OCI-LY3 (cell line): Measurements from ENCODE around the gene IL3RA.
"Not testable (repeated sequence)": the region's sequence is repeated elsewhere in the genome, so short reads cannot be mapped to it uniquely, and the experiment has no call there.

ENCODE experiments used
- H2AFZ ChIP-seq: fragments of 200-600, 300-600 bp; shearing (Covaris generic); 2 replicates; pipeline ENCODE4 v1.6.0; 2014; ENCODE audit warnings: antibody characterized with exemption, low read depth, low read length
- H3K27ac ChIP-seq: fragments of 200-600, 300-600 bp; sonication (generic); 2 replicates; pipeline ENCODE4 v1.5.1; 2014; ENCODE audit warnings: mild to moderate bottlenecking, low read length, moderate library complexity, mixed read lengths
- H3K27me3 ChIP-seq: fragments of 200-600, 300-600 bp; sonication (generic); 2 replicates; pipeline ENCODE4 v1.6.1; 2014; ENCODE audit warnings: low read depth, low read length, mixed read lengths
- H3K36me3 ChIP-seq: fragments of 200-600, 300-600 bp; sonication (generic); replicated peaks from 2 replicates; pipeline ENCODE3; 2014; ENCODE audit warnings: low read depth, low read length, mixed read lengths
- H3K4me1 ChIP-seq: fragments of 300-600, 200-600 bp; sonication (generic); 2 replicates; pipeline ENCODE4 v1.6.1; 2014; ENCODE audit warnings: low read length, mixed read lengths
- H3K4me2 ChIP-seq: fragments of 200-600, 300-600 bp; sonication (generic); 2 replicates; pipeline ENCODE4 v1.6.1; 2014; ENCODE audit warnings: low read length, mixed read lengths
- H3K4me3 ChIP-seq: fragments of 300-600, 200-600 bp; sonication (generic); 2 replicates; pipeline ENCODE4 v1.5.1; 2014; ENCODE audit warnings: antibody characterized with exemption, mild to moderate bottlenecking, low read length, moderate library complexity
- H3K79me2 ChIP-seq: fragments of 300-600, 200-600 bp; shearing (Covaris generic); 2 replicates; pipeline ENCODE4 v1.6.1; 2014; ENCODE audit warnings: mild to moderate bottlenecking, low read length, mixed read lengths
- H3K9ac ChIP-seq: fragments of 300-600, 200-600 bp; shearing (Covaris generic); 2 replicates; pipeline ENCODE4 v1.6.0; 2014; ENCODE audit warnings: mild to moderate bottlenecking, low read length, moderate library complexity
- H3K9me3 ChIP-seq: fragments of 200-600, 300-600 bp; shearing (Covaris generic); 2 replicates; pipeline ENCODE4 v1.6.1; 2014; ENCODE audit warnings: low read length, mixed read lengths; ENCODE audit not compliant: insufficient read depth
- H4K20me1 ChIP-seq: fragments of 200-600, 300-600 bp; sonication (generic); 2 replicates; pipeline ENCODE4 v1.6.1; 2016; ENCODE audit warnings: low read length, mixed read lengths; ENCODE audit not compliant: insufficient read depth
- EZH2phosphoT487 ChIP-seq: fragments of 200-600 bp; shearing (Covaris generic); IDR thresholded peaks from 2 replicates; pipeline ENCODE4 v1.6.1; 2018; ENCODE audit warnings: antibody characterized with exemption, mixed run types, low read depth
- TF ChIP-seq, protein P1 (sequence below): fragments of 200-600, 300-600 bp; sonication (generic); IDR thresholded peaks from 2 replicates; pipeline ENCODE4 v1.5.1; 2014; ENCODE audit warnings: antibody characterized with exemption, low read length, low read depth

Gene IL3RA

DNA sequence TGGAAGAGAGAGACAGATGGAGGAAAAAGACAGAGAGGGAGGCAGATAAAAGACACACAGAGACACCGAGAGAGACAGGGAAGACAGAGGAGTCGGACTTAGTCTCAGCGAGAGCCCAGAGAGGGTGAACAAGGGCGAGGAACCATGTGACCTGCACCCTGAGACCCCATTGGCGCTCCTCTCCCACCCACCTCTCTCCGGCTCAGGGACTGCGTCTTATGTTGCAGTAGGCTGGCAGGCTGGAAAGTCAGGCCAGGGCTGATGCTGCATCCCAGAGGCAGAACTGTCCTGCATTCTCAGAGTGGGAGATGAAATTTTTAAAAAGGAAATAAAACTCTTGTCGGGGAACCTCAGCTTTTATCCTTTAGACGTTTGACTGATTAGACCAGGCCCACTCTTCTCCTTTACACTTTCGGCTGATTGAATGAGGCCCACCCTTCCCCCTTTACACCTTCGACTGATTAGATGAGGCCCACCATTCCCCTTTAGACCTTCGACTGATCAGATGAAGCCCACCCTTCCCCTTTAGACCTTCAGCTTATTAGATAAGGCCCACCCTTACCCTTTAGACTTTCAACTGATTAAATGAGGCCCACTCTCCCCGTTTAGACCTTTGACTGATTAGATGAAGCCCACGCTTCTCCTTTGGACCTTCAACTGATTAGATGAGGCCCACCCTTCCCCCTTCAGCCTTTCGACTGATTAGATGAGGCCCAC is 29.5 kb upstream of the IL3RA start:
- Histone ChIP-seq H3K9me3 (peaks cover 5% of the 10 kb centered on the region), H3K79me2 (no peaks in the 10 kb centered on the region), H3K27me3 (no peaks in the 10 kb centered on the region), H2AFZ (no peak overlapping the region), H3K4me2 (no peak overlapping the region), H3K27ac (no peak overlapping the region), H3K36me3 (no peaks in the 10 kb centered on the region), H3K4me1 (no peaks in the 10 kb centered on the region), H3K4me3 (no peak overlapping the region), H3K9ac (no peak overlapping the region), H4K20me1 (no peaks in the 10 kb centered on the region)
- TF ChIP-seq EZH2phosphoT487: no peak

DNA sequence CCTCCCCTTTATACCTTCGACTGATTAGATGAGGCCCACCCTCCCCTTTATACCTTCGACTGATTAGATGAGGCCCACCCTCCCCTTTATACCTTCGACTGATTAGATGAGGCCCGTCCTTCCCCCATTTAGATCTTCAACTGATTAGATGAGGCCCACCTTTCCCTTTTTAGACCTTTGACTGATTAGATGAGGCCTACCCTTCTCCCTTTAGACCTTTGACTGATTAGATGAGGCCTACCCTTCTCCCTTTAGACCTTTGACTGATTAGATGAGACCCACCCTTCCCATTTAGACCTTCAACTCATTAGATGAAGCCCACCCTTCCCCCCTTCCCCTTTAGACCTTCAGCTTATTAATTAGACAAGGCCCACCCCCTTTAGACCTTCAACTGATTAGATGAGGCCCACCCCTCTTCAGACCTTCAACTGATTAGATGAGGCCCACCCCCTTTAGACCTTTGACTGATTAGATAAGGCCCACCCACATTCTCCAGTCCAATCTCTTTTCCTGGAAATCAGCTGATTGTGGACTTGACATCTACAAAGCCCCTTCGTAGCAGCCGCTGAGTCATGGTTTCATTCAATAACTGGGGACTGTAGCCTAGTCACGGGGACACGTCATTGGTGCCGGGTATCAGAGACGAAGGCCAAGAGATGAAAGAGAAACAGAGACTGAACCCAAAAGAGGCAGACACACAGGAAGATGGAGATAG is 28.8 kb upstream of the IL3RA start:
- Histone ChIP-seq H3K4me3 (no peak overlapping the region), H3K9ac (no peak overlapping the region), H4K20me1 (no peaks in the 10 kb centered on the region), H3K36me3 (no peaks in the 10 kb centered on the region), H3K4me2 (no peak overlapping the region), H3K27me3 (no peaks in the 10 kb centered on the region), H3K9me3 (peaks cover 5% of the 10 kb centered on the region), H3K4me1 (no peaks in the 10 kb centered on the region), H3K27ac (no peak overlapping the region), H2AFZ (no peak overlapping the region), H3K79me2 (no peaks in the 10 kb centered on the region)
- no peak for TF ChIP-seq EZH2phosphoT487
- TF ChIP-seq, protein P1, sequence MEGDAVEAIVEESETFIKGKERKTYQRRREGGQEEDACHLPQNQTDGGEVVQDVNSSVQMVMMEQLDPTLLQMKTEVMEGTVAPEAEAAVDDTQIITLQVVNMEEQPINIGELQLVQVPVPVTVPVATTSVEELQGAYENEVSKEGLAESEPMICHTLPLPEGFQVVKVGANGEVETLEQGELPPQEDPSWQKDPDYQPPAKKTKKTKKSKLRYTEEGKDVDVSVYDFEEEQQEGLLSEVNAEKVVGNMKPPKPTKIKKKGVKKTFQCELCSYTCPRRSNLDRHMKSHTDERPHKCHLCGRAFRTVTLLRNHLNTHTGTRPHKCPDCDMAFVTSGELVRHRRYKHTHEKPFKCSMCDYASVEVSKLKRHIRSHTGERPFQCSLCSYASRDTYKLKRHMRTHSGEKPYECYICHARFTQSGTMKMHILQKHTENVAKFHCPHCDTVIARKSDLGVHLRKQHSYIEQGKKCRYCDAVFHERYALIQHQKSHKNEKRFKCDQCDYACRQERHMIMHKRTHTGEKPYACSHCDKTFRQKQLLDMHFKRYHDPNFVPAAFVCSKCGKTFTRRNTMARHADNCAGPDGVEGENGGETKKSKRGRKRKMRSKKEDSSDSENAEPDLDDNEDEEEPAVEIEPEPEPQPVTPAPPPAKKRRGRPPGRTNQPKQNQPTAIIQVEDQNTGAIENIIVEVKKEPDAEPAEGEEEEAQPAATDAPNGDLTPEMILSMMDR: no peak

DNA sequence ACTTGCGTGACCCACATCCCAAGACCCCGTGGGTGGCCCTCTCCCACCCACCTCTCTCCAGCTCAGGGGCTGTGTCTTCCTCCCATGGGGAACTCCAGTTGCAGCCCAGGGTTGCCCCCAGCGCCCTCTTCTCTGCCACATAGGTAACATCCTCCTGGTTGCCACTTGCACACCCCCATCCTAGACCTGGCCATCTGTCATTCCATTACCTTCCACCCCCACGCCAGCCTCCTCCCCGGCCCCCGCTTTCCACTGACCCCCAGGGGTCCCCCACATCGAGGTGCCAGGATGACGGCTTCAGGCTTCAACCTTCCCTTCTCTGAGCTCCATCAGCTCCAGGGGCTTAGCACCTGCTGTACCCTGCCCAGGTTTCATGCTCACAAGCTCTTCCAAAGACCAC is 28.1 kb upstream of the IL3RA start:
- H2AFZ ChIP-seq: no peak overlapping the region

DNA sequence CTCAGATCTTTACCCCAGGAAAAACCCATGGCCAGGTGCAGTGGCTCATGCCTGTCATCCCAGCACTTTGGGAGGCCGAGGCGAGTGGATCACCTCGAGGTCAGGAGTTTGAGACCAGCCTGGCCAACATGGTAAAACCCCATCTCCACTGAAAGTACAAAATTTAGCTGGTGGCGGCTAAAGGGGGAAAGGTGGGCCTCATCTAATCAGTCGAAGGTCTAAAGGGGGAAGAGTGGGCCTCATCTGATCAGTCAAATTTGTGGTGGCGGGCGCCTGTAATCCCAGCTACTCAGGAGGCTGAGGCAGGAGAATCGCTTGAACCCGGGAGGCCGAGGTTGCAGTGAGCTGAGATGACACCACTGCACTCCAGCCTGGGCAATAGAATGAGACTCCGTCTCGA is 27.7 kb upstream of the IL3RA start:
- H3K4me2 ChIP-seq, H3K9me3 ChIP-seq, H3K27ac ChIP-seq, H3K9ac ChIP-seq, H2AFZ ChIP-seq, H3K4me3 ChIP-seq, H3K36me3 ChIP-seq, H3K79me2 ChIP-seq, H4K20me1 ChIP-seq, H3K4me1 ChIP-seq, H3K27me3 ChIP-seq: not testable (repeated sequence)

More for the DNA sequence above, 28.1 kb upstream of the IL3RA start:
- no peaks in the 10 kb centered on the region for H4K20me1 ChIP-seq
- H3K4me1 ChIP-seq: no peaks in the 10 kb centered on the region
- H3K27me3 ChIP-seq: no peaks in the 10 kb centered on the region
- TF ChIP-seq, protein P1: no peak
- no peak for TF ChIP-seq EZH2phosphoT487
- H3K27ac ChIP-seq: no peak overlapping the region
- peaks cover 5% of the 10 kb centered on the region for H3K9me3 ChIP-seq
- no peak overlapping the region for H3K4me2 ChIP-seq
- H3K36me3 ChIP-seq: no peaks in the 10 kb centered on the region
- no peak overlapping the region for H3K4me3 ChIP-seq
- H3K9ac ChIP-seq: no peak overlapping the region
- no peaks in the 10 kb centered on the region for H3K79me2 ChIP-seq

DNA sequence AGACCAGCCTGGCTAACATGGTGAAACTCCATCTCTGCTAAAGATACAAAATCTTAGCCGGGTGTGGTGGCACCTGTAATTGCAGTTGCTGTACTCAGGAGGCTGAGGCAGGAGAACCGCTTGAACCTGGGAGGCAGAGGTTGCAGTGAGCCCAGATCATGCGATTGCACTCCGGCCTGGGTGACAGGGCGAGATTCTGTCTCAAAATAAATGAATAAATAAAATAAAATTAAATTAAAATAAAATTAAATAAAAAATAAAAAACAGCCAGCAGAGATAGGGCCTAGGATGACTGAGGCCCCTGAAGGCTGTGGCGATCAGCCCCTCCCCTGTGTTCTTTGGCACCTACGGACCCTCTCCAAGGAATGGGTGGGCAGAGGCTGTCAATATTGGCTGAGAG is 22.8 kb upstream of the IL3RA start:
- H3K79me2 ChIP-seq: no peaks in the 10 kb centered on the region
- H3K27me3 ChIP-seq: no peaks in the 10 kb centered on the region
- H3K9ac ChIP-seq: no peak overlapping the region
- no peak overlapping the region for H3K27ac ChIP-seq
- H3K9me3 ChIP-seq: no peaks in the 10 kb centered on the region
- no peaks in the 10 kb centered on the region for H3K4me1 ChIP-seq
- no peak overlapping the region for H3K4me3 ChIP-seq
- no peaks in the 10 kb centered on the region for H4K20me1 ChIP-seq
- H2AFZ ChIP-seq: no peak overlapping the region
- TF ChIP-seq, protein P1: no peak
- no peak for TF ChIP-seq EZH2phosphoT487
- no peak overlapping the region for H3K4me2 ChIP-seq
- no peaks in the 10 kb centered on the region for H3K36me3 ChIP-seq
